NCI-H1417 treated with DMSO at 0.1 percent for 48 hours (cell line): ENCODE measurements around the gene SMIM24.
A peak's percentile ranks its signal among the peaks of the same experiment; 100 is the strongest.
"Not testable (repeated sequence)": the region's sequence is repeated elsewhere in the genome, so short reads cannot be mapped to it uniquely, and the experiment has no call there.

Experiments used
- DNase-seq: peaks from one replicate; lab custom pipeline; 2025; lab: John Stamatoyannopoulos, UW

SMIM24 gene

GRCh38 chr19:3480383-3481091, at the start of gene SMIM24:
Gene SMIM24 (minus strand): TSS chr19:3480525. CDS start chr19:3480463, 62 bp downstream.
- no peak for DNase-seq

- DNase-seq, result not testable (repeated sequence)
Measured at GRCh38 chr19:3529299-3529698, 49.0 kb upstream of the SMIM24 start.

- DNase-seq, result no peak
Measured at GRCh38 chr19:3528539-3529211, 48.4 kb upstream of the SMIM24 start.

- DNase-seq, result no peak
Measured at GRCh38 chr19:3528080-3528479, 47.8 kb upstream of the SMIM24 start.

GRCh38 chr19:3527238-3527910, 47.0 kb upstream of the SMIM24 start:
- DNase-seq, result no peak

GRCh38 chr19:3526507-3527237, 46.3 kb upstream of the SMIM24 start:
- DNase-seq, result no peak

GRCh38 chr19:3524904-3525451, 44.7 kb upstream of the SMIM24 start:
- no peak for DNase-seq

GRCh38 chr19:3524078-3524842, 43.9 kb upstream of the SMIM24 start:
- DNase-seq, result no peak

- no peak for DNase-seq
Measured at GRCh38 chr19:3523361-3524077, 43.2 kb upstream of the SMIM24 start.

- no peak for DNase-seq
Measured at GRCh38 chr19:3522421-3523360, 42.4 kb upstream of the SMIM24 start.

GRCh38 chr19:3521104-3521445, 40.8 kb upstream of the SMIM24 start:
- no peak for DNase-seq

GRCh38 chr19:3520166-3521103, 40.1 kb upstream of the SMIM24 start:
- no peak for DNase-seq

GRCh38 chr19:3519126-3519525, 38.8 kb upstream of the SMIM24 start:
- no peak for DNase-seq

- DNase-seq, result no peak
Measured at GRCh38 chr19:3518659-3519058, 38.3 kb upstream of the SMIM24 start.

- DNase-seq, result no peak
Measured at GRCh38 chr19:3518255-3518654, 37.9 kb upstream of the SMIM24 start.

GRCh38 chr19:3517638-3518037, 37.3 kb upstream of the SMIM24 start:
- no peak for DNase-seq

- peak; percentile 50 for DNase-seq
Measured at GRCh38 chr19:3516675-3517207, 36.4 kb upstream of the SMIM24 start.

- no peak for DNase-seq
Measured at GRCh38 chr19:3515891-3516422, 35.6 kb upstream of the SMIM24 start.
